HEK293T (cell line): ENCODE data around the gene CEMIP2.

Experiments
- CTCF ChIA-PET: fragments of 350-600 bp; formaldehyde crosslinking; extraction: SDS; loops from one replicate; lab custom pipeline; 2021; ENCODE audit warnings: antibody characterized with exemption, inconsistent platforms; lab: Yijun Ruan, JAX
- POLR2A ChIA-PET: fragments of 350-600 bp; formaldehyde crosslinking; extraction: SDS; loops from one replicate; lab custom pipeline; 2020; ENCODE audit warnings: antibody characterized with exemption, inconsistent platforms; lab: Yijun Ruan, JAX
- DNase-seq: peaks from one replicate; pipeline ENCODE4 v3.0.0; 2012; ENCODE audit warnings: mixed read lengths; ENCODE audit errors: extremely low spot score
- ARNT ChIP-seq: fragments of 450-650 bp; IDR thresholded peaks from 2 replicates; pipeline ENCODE4 v1.6.1; 2017; ENCODE audit warnings: mild to moderate bottlenecking
- BHLHE40 ChIP-seq: fragments of 450-650 bp; IDR thresholded peaks from 2 replicates; pipeline ENCODE4 v1.6.1; 2016; ENCODE audit warnings: mild to moderate bottlenecking, moderate library complexity, borderline replicate concordance
- CTBP1 ChIP-seq: fragments of 450-650 bp; IDR thresholded peaks from 2 replicates; pipeline ENCODE4 v1.6.1; 2016; ENCODE audit warnings: borderline replicate concordance
- ELF4 ChIP-seq: fragments of 450-650 bp; IDR thresholded peaks from 2 replicates; pipeline ENCODE4 v1.6.1; 2017; ENCODE audit warnings: antibody characterized with exemption
- FOXA1 ChIP-seq: fragments of 450-650 bp; IDR thresholded peaks from 2 replicates; pipeline ENCODE4 v1.6.1; 2016; ENCODE audit warnings: mild to moderate bottlenecking
- FOXK2 ChIP-seq: fragments of 450-650 bp; IDR thresholded peaks from 2 replicates; pipeline ENCODE4 v1.6.1; 2016; ENCODE audit warnings: mild to moderate bottlenecking
- FOXM1 ChIP-seq: fragments of 450-650 bp; IDR thresholded peaks from 2 replicates; pipeline ENCODE4 v1.6.1; 2017; ENCODE audit warnings: mild to moderate bottlenecking, borderline replicate concordance
- HDGF ChIP-seq: fragments of 450-650 bp; IDR thresholded peaks from 2 replicates; pipeline ENCODE4 v1.6.1; 2017; ENCODE audit warnings: antibody characterized with exemption, borderline replicate concordance
- L3MBTL2 ChIP-seq: fragments of 450-650 bp; conservative IDR thresholded peaks from 2 replicates; pipeline ENCODE4 v1.6.1; 2016; ENCODE audit warnings: mild to moderate bottlenecking
- LEF1 ChIP-seq: fragments of 450-650 bp; IDR thresholded peaks from 2 replicates; pipeline ENCODE4 v1.6.1; 2017; ENCODE audit warnings: mild to moderate bottlenecking, borderline replicate concordance
- NFRKB ChIP-seq: fragments of 450-650 bp; IDR thresholded peaks from 2 replicates; pipeline ENCODE4 v1.6.1; 2016; ENCODE audit warnings: mild to moderate bottlenecking, moderate library complexity
- SP1 ChIP-seq: fragments of 450-650 bp; IDR thresholded peaks from 2 replicates; pipeline ENCODE4 v1.6.1; 2017
- SUZ12 ChIP-seq: fragments of 450-650 bp; IDR thresholded peaks from 2 replicates; pipeline ENCODE4 v1.6.1; 2016; ENCODE audit warnings: mild to moderate bottlenecking
- TARDBP ChIP-seq: fragments of 450-650 bp; IDR thresholded peaks from 2 replicates; pipeline ENCODE4 v1.6.1; 2016
- ZNF384 ChIP-seq: fragments of 450-650 bp; IDR thresholded peaks from 2 replicates; pipeline ENCODE4 v1.6.1; 2016
- TF ChIP-seq, protein P1 (sequence below): fragments of 450-650 bp; IDR thresholded peaks from 2 replicates; pipeline ENCODE4 v1.6.1; 2016

The CEMIP2 gene

DNA sequence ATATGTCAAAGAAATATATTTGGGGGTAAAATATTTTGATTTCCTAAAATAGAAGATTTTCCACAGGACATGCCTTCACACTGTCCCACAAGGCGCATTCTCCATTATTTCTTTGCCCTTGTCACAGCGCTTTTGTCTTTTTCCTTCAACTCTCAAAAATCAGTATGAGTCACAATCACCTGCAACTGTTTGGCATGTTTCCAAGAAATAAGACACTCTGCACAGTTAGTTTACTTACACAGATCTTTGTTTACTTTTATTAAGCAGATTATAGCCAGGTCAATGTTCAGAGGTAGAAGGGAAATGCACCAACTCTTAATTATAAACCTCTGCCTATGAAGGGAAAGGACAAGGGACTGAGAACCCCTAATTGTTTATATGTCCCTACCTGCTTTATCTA is 9.5 kb downstream of the CEMIP2 start:
- no peak for DNase-seq
- CTCF ChIA-PET: no interaction called here
- POLR2A ChIA-PET: no interaction called here
- TF ChIP-seq ELF4 (no peak), TARDBP (no peak)

DNA sequence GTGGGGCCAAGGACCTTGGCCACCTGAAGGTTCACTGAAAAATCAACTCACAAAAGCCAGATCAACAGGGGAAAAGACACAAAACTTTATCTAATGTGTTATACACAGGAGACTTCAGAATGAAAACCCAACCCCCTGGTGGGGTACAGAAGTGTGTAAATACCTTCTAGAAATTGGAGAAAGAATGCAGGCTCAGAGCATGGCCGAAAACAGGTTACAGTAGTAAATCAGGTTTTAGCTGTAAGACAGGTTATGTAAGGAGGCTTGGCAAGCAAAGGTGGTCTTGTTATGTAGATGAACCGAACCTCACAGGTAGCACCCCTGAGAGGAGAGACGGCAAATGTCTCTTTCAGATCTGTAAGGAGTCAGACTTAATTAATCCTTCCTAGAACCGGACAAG is 10.0 kb downstream of the CEMIP2 start:
- DNase-seq: no peak
- TF ChIP-seq ZNF384 (no peak), NFRKB (no peak), HDGF (no peak), TARDBP (no peak), FOXK2 (no peak), ARNT (no peak), FOXM1 (no peak), CTBP1 (no peak), FOXA1 (no peak), SUZ12 (no peak)
- ChIA-PET CTCF (no interaction called here), POLR2A (no interaction called here)

DNA sequence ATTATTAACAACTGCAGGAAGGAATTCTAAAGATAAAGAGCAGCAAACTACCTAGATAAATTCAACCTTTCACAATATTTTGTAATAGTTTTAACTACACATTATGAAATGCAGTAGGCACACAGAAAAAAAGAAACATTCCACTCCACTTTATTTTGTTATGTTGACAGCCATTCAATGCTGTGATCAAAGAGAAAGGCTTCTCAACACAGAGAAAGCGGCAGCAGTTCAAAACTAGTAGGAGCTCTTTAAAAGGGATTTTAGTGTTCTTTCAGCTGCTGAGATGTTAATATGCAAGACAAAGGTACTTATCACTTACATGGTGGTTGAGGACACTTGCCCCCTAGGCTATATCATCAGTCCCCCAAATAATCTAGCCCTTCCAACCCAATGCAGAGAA is 11.6 kb downstream of the CEMIP2 start:
- ChIA-PET CTCF (no interaction called here), POLR2A (no interaction called here)
- no peak for DNase-seq
- TF ChIP-seq FOXA1 (no peak), ELF4 (no peak), ARNT (no peak), SP1 (no peak), ZNF384 (no peak), NFRKB (no peak), BHLHE40 (no peak), CTBP1 (no peak)

DNA sequence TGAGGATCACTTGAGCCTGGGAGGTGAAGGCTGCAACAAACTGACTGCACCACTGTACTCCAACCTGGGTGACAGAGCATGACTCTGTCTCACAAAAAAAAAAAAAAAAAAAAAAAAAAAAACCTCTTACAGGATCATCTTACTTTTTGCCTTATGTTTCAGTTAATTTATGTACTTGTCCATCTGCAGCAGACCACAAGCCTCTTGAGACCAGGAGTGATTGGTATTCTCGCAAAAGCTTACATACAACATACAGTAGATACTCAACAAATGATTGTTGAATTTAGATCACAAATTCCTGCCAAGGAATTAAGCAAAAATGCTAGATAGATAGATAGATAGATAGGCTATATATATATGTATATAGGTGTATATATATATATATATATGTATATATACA is 12.4 kb downstream of the CEMIP2 start:
- peak; percentile 28; the same call in 1 of the 2 replicates for TF ChIP-seq ZNF384
- no peak for TF ChIP-seq ARNT
- ChIA-PET CTCF (interaction anchor here (0.6 kb wide), 1 partner anchor 16 kb away, joined by 4 read pairs; no protein-coding TSS in a partner anchor), POLR2A (interaction anchor here (1.0 kb wide), 1 partner anchor 12 kb away, joined by 3 read pairs; no protein-coding TSS in a partner anchor)
- DNase-seq: no peak

DNA sequence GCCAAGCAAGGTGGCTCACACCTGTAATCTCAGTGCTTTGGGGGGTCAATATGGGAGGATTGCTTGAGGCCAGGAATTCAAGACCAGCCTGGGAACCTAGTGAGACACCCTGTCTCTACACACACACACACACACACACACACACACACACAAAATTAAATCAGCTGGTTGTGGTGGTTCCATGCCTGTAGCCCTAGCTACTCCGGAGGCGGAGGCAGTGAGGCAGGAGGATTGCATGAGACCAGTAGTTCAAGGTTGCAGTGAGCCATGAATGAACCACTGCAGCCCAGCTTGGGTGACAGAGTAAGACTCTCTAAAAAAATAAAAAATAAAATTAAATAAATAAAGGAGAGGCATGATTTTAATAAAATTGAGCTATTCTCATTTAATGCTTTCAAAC is 13.1 kb downstream of the CEMIP2 start:
- CTCF ChIA-PET: no interaction called here
- POLR2A ChIA-PET: interaction anchor here (1.0 kb wide), 1 partner anchor 12 kb away, joined by 3 read pairs; no protein-coding TSS in a partner anchor
- DNase-seq: no peak
- TF ChIP-seq FOXM1: no peak
- TF ChIP-seq CTBP1: no peak
- TF ChIP-seq TARDBP: no peak
- no peak for TF ChIP-seq L3MBTL2

DNA sequence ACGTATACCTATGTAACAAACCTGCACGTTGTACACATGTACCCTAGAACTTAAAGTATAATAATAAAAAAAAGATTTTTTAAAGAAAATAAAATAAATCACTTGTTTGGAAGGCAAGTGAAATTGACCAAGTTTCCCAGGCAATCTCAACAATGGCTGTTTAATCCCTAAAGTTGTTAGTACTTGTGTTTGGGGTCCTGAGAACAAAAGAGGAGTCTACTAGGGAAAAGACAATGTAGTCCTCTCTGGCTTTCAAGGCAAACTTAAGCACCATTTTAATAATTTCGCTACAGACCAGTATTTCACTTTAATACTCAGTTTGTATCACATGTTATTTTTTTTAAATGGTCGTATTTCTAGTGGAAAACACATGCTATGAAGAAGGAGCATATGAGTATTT is 14.2 kb downstream of the CEMIP2 start:
- POLR2A ChIA-PET: no interaction called here
- CTCF ChIA-PET: no interaction called here
- TF ChIP-seq ZNF384 (no peak), CTBP1 (no peak), NFRKB (no peak), FOXM1 (no peak)
- DNase-seq: no peak

DNA sequence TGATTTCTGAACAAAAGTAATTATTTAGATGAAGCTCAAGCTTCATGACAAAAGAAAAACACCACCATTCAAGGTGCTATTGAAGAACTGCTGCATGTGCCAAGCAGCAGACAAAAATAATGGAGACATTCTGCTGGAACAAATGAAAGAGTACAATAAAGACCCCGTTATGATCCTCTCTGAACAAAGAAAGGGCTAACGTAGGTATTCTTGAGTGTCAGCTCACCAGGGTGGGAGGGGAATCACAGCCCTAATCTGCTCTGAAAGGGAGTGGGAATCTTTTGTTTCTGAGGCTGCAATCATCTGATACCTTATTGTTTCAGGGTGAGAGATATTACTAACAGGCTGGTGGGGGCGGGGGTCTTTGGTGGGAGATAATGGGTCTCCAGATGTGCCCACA is 15.4 kb downstream of the CEMIP2 start:
- ChIA-PET POLR2A (no interaction called here), CTCF (no interaction called here)
- no peak for TF ChIP-seq SUZ12
- TF ChIP-seq SP1: no peak
- no peak for TF ChIP-seq HDGF
- TF ChIP-seq FOXM1: no peak
- TF ChIP-seq LEF1: no peak
- no peak for TF ChIP-seq FOXK2
- DNase-seq: no peak

DNA sequence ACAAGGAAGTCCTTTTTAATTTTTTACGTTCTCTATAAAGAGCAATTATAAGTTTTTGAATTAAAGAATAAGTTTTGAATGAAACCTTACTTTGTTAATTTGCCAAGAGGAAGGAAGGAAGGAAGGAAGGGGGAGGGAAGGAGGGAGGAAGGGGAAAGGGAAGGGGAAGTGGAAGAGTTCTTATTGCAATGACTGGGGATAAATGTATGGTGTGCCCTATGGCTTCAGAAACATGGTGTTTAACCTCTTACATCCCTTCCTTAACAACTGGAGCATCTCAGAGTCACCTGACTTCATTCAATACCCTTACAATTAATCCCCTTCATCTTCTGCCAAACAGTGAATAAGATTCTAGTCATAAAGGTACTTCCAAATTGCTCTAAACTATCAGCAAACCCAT is 16.0 kb downstream of the CEMIP2 start:
- ChIA-PET CTCF (no interaction called here), POLR2A (no interaction called here)
- no peak for DNase-seq
- TF ChIP-seq, protein P1, sequence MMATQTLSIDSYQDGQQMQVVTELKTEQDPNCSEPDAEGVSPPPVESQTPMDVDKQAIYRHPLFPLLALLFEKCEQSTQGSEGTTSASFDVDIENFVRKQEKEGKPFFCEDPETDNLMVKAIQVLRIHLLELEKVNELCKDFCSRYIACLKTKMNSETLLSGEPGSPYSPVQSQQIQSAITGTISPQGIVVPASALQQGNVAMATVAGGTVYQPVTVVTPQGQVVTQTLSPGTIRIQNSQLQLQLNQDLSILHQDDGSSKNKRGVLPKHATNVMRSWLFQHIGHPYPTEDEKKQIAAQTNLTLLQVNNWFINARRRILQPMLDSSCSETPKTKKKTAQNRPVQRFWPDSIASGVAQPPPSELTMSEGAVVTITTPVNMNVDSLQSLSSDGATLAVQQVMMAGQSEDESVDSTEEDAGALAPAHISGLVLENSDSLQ: no peak
- no peak for TF ChIP-seq TARDBP
- TF ChIP-seq FOXM1: no peak
- no peak for TF ChIP-seq ZNF384
- no peak for TF ChIP-seq ARNT
- TF ChIP-seq LEF1: no peak
- TF ChIP-seq FOXK2: no peak
- no peak for TF ChIP-seq FOXA1
- TF ChIP-seq SUZ12: no peak
- no peak for TF ChIP-seq HDGF
- no peak for TF ChIP-seq L3MBTL2

DNA sequence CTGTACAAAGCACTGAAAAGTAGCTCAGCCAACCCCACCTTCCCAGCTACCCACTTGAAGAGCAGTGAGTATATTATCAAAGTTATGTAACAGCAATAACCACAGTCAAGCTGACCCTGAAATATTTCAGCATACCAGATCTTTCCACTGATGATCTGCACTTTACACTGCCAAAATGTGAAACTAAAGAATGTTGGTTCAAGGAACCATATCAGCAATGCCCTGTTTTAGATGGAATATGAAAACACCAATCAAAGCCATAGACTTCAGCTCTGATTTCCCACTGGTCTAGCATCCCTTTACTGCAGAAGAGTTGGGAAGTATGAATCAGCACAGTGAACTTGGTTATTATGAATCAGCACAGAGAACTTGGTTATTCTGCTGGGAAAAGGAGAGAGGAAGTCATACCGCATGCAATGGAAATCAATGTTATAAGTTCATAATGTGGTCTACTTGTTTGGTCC is 20.0 kb downstream of the CEMIP2 start:
- no peak for DNase-seq
- POLR2A ChIA-PET: no interaction called here
- TF ChIP-seq TARDBP (no peak), ZNF384 (no peak), CTBP1 (no peak), NFRKB (no peak), BHLHE40 (no peak), SUZ12 (no peak), HDGF (no peak)
- CTCF ChIA-PET: no interaction called here
